WI38 (cell line): ENCODE measurements around the gene CRTC1.

Experiments
- H3K4me3 ChIP-seq: 2 replicates; pipeline ENCODE4 v1.5.1; 2011; ENCODE audit warnings: low read depth, mild to moderate bottlenecking, control low read depth, low read length
- CTCF ChIP-seq: IDR thresholded peaks from 2 replicates; pipeline ENCODE4 v1.5.1; 2012; ENCODE audit warnings: low read depth, mild to moderate bottlenecking, control low read depth, low read length

Gene CRTC1

GRCh38 chr19:18704971-18705370 is 21.5 kb downstream of the CRTC1 start:
- TF ChIP-seq CTCF = no peak
- H3K4me3 ChIP-seq = no peak overlapping the region

GRCh38 chr19:18708452-18709231 is 25.2 kb downstream of the CRTC1 start:
- no peak for TF ChIP-seq CTCF
- H3K4me3 ChIP-seq = no peak overlapping the region

- no peak for TF ChIP-seq CTCF
- no peak overlapping the region for H3K4me3 ChIP-seq
Observed at GRCh38 chr19:18709546-18709945, 26.1 kb downstream of the CRTC1 start.

GRCh38 chr19:18710186-18710585 is 26.7 kb downstream of the CRTC1 start:
- no peak for TF ChIP-seq CTCF
- H3K4me3 ChIP-seq = no peak overlapping the region

- no peak overlapping the region for H3K4me3 ChIP-seq
- TF ChIP-seq CTCF = no peak
Observed at GRCh38 chr19:18710996-18711751, 27.7 kb downstream of the CRTC1 start.

GRCh38 chr19:18711893-18712292 is 28.4 kb downstream of the CRTC1 start:
- no peak overlapping the region for H3K4me3 ChIP-seq
- no peak for TF ChIP-seq CTCF

- no peak for TF ChIP-seq CTCF
- H3K4me3 ChIP-seq = no peak overlapping the region
Observed at GRCh38 chr19:18712981-18713380, 29.5 kb downstream of the CRTC1 start.
